ENCODE data around the gene FBXO45.

GRCh38 chr3:196585044-196585757 is 16.7 kb downstream of the FBXO45 start:
- TF ChIP-seq CTCF (IDR thresholded peaks at IDR 0.05) (no peak), POLR2A (IDR thresholded peaks at IDR 0.05) (no peak)
